GM21529 (cell line): ENCODE results near the gene FHOD3.
A peak's percentile ranks its signal among the peaks of the same experiment; 100 is the strongest.

Experiments
- ATAC-seq: cut with Tn5 transposase; IDR thresholded peaks from one replicate; pipeline ENCODE4 v1.9.1; 2021; ENCODE audit not compliant: unreplicated experiment

The FHOD3 gene

GRCh38 chr18:36403896-36404820 is 106.6 kb downstream of the FHOD3 start:
- ATAC-seq: no peak

GRCh38 chr18:36405611-36406010 is 108.1 kb downstream of the FHOD3 start:
- ATAC-seq: no peak

DNA sequence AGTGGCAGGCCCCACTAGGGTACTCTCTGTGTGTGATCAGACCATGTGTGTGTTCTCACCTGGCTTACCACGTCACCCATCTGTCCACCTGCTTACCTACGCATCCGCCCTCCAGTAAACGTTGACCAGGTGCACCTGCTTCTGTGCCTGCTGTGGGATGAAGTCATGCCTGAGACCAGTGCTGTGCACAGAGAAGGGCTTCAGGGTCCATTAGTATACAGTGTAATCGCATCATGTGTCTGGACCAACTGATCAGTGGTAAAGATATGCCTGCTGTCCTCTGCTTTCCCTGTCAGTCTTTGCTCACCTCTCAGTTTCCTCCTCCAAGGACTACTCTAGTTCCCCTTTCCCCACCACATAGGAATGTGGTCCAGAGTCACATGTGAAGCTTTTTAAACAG is 109.3 kb downstream of the FHOD3 start:
- ATAC-seq: no peak

DNA sequence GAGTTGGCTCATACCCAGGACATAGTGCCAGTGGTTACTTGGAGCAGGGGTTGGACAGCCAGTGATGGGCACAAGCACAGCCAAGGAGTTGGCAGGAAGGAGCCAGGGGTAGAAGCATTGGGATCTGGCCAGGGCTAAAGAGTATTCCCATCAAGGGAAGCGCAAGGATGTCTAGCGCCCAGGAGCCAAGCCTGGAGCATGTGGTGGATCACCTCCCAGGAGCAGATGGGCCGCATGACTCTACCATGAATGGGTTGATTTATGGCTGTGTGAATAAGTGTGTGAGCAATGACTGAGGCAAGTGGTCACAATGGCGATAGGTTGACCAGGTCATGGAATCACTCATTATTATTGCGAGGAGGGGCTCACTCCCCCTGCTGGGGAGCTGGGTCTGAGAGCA is 111.1 kb downstream of the FHOD3 start:
- no peak for ATAC-seq

GRCh38 chr18:36409779-36410178 is 112.3 kb downstream of the FHOD3 start:
- ATAC-seq: no peak

DNA sequence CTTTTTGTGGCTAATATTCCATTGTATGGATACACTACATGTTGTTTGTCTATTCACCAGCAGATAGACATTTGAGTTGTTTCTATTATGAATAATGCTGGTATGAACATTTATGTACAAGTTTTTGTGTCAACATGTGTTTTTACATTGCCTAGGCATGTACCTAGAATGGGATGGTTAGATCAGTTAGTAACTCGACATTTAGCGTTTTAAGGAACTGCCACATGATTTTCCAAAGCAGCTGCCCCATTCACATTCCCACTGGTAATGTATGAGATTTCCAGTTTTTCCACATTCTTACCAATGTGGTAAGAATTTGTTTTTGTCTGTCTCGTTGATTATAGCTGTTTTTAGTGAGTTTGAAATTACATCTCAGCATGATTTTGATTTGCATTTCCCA is 112.8 kb downstream of the FHOD3 start:
- no peak for ATAC-seq

GRCh38 chr18:36411745-36412168 is 114.2 kb downstream of the FHOD3 start:
- ATAC-seq: no peak

GRCh38 chr18:36412778-36413177 is 115.3 kb downstream of the FHOD3 start:
- ATAC-seq: no peak

DNA sequence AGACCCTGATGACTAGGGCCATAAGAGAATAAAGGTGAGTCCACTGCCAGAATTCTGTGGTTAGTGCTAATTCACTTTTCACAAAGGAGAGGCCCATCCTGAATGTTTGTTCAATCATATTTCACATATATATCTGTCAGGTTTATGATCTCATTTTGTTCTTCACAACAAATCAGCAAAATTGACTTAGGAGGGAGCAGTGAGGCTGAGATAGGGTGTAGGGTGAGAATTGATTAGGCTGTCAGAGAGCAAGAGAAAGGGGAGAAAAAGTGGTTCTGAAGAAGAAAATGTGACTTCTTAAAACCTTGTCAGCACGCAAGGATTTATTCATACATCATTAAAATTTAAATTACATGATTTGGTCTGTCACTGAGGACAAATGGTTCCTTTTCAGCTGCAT is 117.7 kb downstream of the FHOD3 start:
- ATAC-seq: no peak

DNA sequence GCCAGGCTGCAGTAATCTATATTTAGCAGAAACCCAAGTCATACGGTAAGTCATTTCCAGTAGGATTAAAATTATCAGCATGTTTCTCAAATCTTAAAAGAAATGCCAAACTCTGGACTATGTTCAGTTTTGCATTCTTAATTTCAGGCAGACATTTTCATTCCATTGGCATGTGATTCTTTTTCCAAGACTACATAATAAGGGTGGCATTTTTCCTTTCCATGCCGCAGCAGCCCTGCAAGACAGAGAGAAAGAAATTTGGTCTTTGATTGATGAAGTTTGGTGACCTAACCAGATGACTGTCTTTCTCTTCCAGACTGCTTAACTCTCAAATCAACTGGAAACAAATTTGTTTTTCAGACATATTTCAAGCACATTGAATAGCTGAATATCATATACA is 118.1 kb downstream of the FHOD3 start:
- no peak for ATAC-seq

DNA sequence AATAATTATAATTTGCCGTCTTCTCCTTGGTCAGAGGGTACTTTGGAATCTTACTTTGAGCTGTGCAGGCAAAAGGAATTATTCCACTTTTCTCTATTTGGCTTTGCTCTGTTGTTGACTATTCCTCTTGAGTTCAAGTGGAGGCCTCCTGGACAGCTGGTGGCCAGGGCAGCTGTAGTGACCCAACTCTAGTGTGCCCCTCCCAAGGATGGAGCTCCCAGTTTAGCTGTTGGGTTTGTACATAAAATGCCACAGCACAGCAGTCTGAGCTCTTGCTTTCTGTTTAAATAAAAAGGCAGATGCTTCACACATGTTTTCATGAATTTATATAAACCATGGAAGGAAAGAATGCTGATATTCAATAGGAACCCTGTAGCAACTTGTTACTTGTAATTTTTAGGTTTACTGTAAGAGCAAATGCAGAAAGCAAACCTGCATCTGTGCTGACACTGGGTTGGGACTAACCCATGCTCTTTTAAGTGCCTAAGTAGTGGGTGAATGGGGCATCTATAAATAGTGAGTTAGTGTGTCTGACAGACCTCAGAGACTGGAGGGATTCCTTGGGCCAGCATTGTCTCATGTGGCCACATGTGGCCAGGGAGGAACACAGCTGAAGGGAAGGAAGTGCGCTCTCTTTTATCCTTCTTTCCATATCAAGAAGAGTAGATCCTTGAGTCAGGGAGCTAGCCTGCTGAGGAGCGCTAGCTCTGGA is 121.8 kb downstream of the FHOD3 start:
- no peak for ATAC-seq

DNA sequence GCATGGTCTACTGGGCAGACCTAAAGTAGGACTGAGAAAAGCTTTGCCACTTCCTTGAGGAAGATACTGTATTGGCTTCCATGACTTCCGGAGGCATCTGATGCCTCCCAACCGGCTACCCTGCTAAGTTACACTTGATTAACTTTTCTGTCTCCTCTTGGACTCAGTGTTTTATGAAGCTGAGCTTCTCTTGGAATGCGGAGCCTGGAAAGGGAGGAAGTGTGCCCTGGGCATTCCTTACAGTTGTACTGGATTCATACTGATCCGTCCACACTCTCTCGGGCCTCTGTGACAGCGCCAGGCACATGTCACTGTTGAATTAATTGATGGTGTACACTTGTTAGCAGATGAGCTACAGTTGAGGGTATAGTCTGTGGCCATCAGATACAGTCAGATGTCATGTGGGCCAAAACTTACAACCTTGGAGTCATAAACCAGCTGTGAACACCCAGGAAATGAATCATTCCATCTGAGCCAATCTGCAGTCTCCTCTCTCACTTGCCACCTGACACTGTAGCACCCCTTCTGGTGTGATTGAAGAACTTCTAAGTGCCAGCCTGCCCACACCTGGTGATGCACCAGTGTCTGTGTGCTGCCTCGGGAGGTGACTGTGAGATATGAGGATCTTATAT is 122.5 kb downstream of the FHOD3 start:
- ATAC-seq: peak; percentile 42

GRCh38 chr18:36420826-36421225 is 123.3 kb downstream of the FHOD3 start:
- ATAC-seq: no peak

GRCh38 chr18:36424741-36425142 is 127.2 kb downstream of the FHOD3 start:
- no peak for ATAC-seq

DNA sequence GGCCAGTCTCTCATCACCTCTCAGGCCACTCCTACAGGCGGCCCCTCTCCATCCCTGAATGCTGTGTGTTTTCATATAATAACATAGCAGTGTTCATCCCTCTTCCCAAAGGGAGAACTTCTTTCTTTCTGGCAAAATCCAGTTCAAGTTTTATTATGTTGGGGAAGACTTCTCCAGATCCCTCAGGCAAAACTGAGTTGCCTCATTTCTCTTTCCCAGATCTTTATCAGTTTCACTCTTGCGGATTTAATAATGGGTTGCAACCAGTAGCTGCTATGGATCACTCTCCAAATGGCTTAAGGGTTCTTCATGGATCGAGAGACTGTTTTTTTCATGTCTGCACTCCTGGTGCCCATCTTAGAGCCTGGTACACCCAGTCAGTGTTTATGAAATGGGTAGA is 129.9 kb downstream of the FHOD3 start:
- ATAC-seq: no peak

DNA sequence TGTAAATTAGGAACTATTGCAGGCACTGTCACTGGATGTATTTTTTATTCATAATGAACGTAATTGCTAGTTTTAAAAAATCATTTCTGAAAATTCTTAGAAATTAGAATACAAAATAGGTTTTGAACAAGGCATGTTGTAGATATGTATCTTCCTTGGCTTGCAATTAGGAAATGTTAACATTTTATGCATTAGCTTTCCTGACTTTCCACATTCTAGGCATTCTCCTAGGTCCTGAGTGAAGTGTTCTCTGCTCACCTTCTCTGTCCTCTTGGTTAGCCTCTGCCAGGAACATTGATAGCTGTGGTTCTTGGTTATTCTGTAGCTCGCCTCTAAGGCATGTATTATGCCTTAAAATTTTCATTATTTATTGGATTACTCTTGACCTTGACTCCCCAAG is 130.3 kb downstream of the FHOD3 start:
- ATAC-seq: no peak

DNA sequence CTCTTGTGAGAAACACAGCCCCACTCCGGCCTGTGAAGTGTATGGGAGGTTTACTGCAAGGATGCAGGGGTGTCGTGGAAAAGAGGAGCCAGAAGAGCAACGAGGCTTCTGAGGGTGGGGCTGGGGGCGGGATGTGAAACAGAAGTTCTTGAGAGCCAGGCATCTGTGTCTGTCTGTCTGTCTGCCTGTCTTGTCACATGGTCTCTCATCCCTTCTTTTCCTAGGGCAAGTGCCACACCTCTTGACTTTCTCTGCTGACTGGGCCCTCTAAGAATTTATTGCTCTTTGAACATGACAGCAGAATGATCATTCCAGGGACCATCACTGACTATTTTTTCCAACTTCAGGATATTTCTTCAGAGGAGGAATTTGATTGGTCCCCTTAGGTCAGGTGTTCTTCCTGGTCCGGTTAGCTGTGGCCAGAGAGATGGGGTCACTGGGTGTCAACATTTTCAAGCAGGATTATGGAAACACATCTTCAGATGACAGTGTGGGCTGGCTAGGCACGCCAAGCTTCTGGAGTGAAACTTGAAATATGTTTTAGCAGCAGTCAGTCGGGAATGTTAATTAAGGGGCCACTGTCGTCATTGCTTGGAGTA is 131.0 kb downstream of the FHOD3 start:
- no peak for ATAC-seq

- no peak for ATAC-seq
Observed at GRCh38 chr18:36432880-36433555, 135.5 kb downstream of the FHOD3 start.

DNA sequence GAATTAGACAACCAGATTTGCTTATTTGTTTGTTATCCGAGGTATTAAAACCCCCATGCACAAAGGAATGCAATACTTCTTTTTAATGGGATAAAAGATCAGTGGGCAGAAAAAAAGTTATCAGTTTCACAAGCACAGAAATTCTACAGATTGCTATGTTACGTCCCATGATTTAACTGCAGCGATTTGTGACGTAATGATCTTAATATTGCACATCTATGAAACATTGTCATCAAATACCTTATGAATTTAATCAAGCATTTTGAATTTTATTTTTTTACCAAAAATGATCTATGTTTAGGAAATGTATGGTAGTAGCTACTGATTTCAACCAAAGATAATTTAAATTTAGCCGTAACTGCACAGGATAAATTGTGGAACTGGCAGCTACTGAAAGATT is 138.9 kb downstream of the FHOD3 start:
- no peak for ATAC-seq

DNA sequence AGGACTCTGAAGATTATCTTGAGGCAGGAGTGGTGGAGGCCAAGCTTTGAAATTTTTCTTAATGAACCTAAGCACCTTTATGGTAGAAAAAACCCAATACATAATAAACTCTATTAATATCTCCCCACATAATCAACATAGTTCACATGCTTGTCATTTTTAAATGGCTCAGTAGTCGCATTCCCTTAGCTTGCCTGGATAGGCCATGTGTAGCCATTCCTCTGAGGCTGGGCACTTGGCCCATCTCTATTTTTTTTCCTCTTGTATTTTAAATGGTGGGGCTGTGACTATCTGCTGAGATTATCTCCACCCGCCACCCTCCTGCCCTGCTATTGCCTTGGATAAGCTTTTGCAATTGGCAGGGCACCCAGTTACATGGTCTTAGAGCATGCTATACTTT is 143.1 kb downstream of the FHOD3 start:
- ATAC-seq: no peak
